HPDE6-E6E7 (cell line): ENCODE measurements around the gene ADARB1.
A peak's percentile ranks its signal among the peaks of the same experiment; 100 is the strongest.

Experiments
- DNase-seq: peaks from one replicate; pipeline ENCODE4 v3.0.0; 2011; ENCODE audit warnings: missing footprints; ENCODE audit errors: extremely low spot score

Gene ADARB1

GRCh38 chr21:45225741-45226327, 151.5 kb downstream of the ADARB1 start:
- no peak for DNase-seq

- DNase-seq: no peak
These were observed 152.4 kb downstream of the ADARB1 start for GRCh38 chr21:45226540-45227326.

- no peak for DNase-seq
These were observed 153.4 kb downstream of the ADARB1 start for GRCh38 chr21:45227735-45228134.

GRCh38 chr21:45228171-45228641, 153.8 kb downstream of the ADARB1 start:
- DNase-seq: peak; percentile 51

GRCh38 chr21:45228656-45229240, 154.4 kb downstream of the ADARB1 start:
- no peak for DNase-seq

- no peak for DNase-seq
These were observed 157.3 kb downstream of the ADARB1 start for GRCh38 chr21:45231705-45232104.

- no peak for DNase-seq
These were observed 159.7 kb downstream of the ADARB1 start for GRCh38 chr21:45234127-45234526.

- DNase-seq: no peak
These were observed 160.6 kb downstream of the ADARB1 start for GRCh38 chr21:45234965-45235364.

- DNase-seq: no peak
These were observed 161.1 kb downstream of the ADARB1 start for GRCh38 chr21:45235488-45235887.

GRCh38 chr21:45236481-45236880, 162.1 kb downstream of the ADARB1 start:
- no peak for DNase-seq

GRCh38 chr21:45237401-45237800, 163.0 kb downstream of the ADARB1 start:
- no peak for DNase-seq

GRCh38 chr21:45241357-45241756, 167.0 kb downstream of the ADARB1 start:
- no peak for DNase-seq

GRCh38 chr21:45243603-45244002, 169.2 kb downstream of the ADARB1 start:
- DNase-seq: no peak

GRCh38 chr21:45244799-45245340, 170.5 kb downstream of the ADARB1 start:
- DNase-seq: no peak

GRCh38 chr21:45246386-45247320, 172.3 kb downstream of the ADARB1 start:
- DNase-seq: no peak

GRCh38 chr21:45248301-45248892, 174.0 kb downstream of the ADARB1 start:
- no peak for DNase-seq

- no peak for DNase-seq
These were observed 174.6 kb downstream of the ADARB1 start for GRCh38 chr21:45248893-45249381.

- DNase-seq: no peak
These were observed 175.2 kb downstream of the ADARB1 start for GRCh38 chr21:45249626-45250025.

GRCh38 chr21:45250272-45250671, 175.9 kb downstream of the ADARB1 start:
- no peak for DNase-seq

GRCh38 chr21:45250914-45251634, 176.7 kb downstream of the ADARB1 start:
- no peak for DNase-seq
